Right atrium auricular region (tissue), 2 donors: ENCODE measurements around the gene ACSF2. TPM values are rescaled to one million over a fixed set of nuclear protein-coding genes. Genes with fewer than 3 reads are reported as not detected.
A peak's percentile ranks its signal among the peaks of the same experiment; 100 is the strongest.

ENCODE experiments used
- DNase-seq: peaks from one replicate; pipeline ENCODE4 v3.0.0-alpha.2; 2019; ENCODE audit warnings: low spot score
- H3K27ac ChIP-seq, 2 donors: fragments of 200-600 bp; sonication (generic); 1 replicate in 1 of 2; 2 replicates in 1 of 2; pipeline ENCODE4 v1.5.1; 2016 to 2019
- H3K27me3 ChIP-seq, 2 donors: fragments of 200-600 bp; sonication (generic); one replicate each; pipeline versions ENCODE4 v1.5.1 to v1.6.0; 2017 to 2019
- H3K36me3 ChIP-seq: fragments of 200-600 bp; sonication (generic); one replicate; pipeline ENCODE4 v1.5.1; 2016
- H3K4me1 ChIP-seq, 2 donors: fragments of 200-600 bp; sonication (generic); one replicate each; pipeline versions ENCODE4 v1.5.1 to v1.6.0; 2017 to 2019
- H3K4me3 ChIP-seq, 2 donors: fragments of 200-600 bp; sonication (generic); 1 replicate in 1 of 2; 2 replicates in 1 of 2; pipeline ENCODE4 v1.5.1; 2017 to 2019; ENCODE audit warnings: mild to moderate bottlenecking in 1 of 2, moderate library complexity in 1 of 2
- H3K9me3 ChIP-seq, 2 donors: fragments of 200-600 bp; sonication (generic); one replicate each; pipeline ENCODE4 v1.5.1; 2019
- CTCF ChIP-seq, 2 donors: fragments of 200-600 bp; sonication (generic); IDR thresholded peaks; one replicate each; pipeline ENCODE4 v1.5.1; 2019; ENCODE audit warnings: antibody characterized with exemption in 2 of 2
- total RNA-seq, 2 donors: library from RNA; depleted of rRNA; stranded (reverse); fragments of >200 nt; gene quantifications; one replicate each; pipeline ENCODE4 v1.1.0, GENCODE V29; 2016

Gene ACSF2, protein sequence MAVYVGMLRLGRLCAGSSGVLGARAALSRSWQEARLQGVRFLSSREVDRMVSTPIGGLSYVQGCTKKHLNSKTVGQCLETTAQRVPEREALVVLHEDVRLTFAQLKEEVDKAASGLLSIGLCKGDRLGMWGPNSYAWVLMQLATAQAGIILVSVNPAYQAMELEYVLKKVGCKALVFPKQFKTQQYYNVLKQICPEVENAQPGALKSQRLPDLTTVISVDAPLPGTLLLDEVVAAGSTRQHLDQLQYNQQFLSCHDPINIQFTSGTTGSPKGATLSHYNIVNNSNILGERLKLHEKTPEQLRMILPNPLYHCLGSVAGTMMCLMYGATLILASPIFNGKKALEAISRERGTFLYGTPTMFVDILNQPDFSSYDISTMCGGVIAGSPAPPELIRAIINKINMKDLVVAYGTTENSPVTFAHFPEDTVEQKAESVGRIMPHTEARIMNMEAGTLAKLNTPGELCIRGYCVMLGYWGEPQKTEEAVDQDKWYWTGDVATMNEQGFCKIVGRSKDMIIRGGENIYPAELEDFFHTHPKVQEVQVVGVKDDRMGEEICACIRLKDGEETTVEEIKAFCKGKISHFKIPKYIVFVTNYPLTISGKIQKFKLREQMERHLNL
- total RNA-seq, result 10 to 100 TPM; 22.2 to 42.6 TPM

GRCh38 chr17:50425682-50426471 is at the start of gene ACSF2:
ACSF2 (plus strand) TSS chr17:50426218; CDS start chr17:50426262, 44 bp downstream.
- no peaks in the 10 kb centered on the region for H3K27me3 ChIP-seq
- peak within 1 kb of the TSS; percentile 86 to 92 for H3K27ac ChIP-seq
- H3K9me3 ChIP-seq, result no peaks in the 10 kb centered on the region
- peaks cover 0 to 48% of the 10 kb centered on the region in 2 donors for H3K4me1 ChIP-seq
- H3K4me3 ChIP-seq, result peak within 1 kb of the TSS; percentile 58 to 75
- peak; percentile 78 for DNase-seq
- H3K36me3 ChIP-seq, result no peaks in the 10 kb centered on the region
- TF ChIP-seq CTCF (IDR thresholded peaks at IDR 0.05), result no peak

- DNase-seq, result no peak
- Histone ChIP-seq H3K36me3 (peaks cover 28% of the 10 kb centered on the region), H3K27me3 (no peaks in the 10 kb centered on the region), H3K27ac (no peak overlapping the region), H3K4me3 (no peak overlapping the region), H3K9me3 (no peaks in the 10 kb centered on the region), H3K4me1 (peaks cover 0 to 4% of the 10 kb centered on the region in 2 donors)
- TF ChIP-seq CTCF (IDR thresholded peaks at IDR 0.05), result no peak
Observed at GRCh38 chr17:50379351-50380132, 46.5 kb upstream of the ACSF2 start.

- H3K27ac ChIP-seq, result no peak overlapping the region
- peaks cover 39% of the 10 kb centered on the region for H3K36me3 ChIP-seq
- H3K9me3 ChIP-seq, result no peaks in the 10 kb centered on the region
- peaks cover 0 to 4% of the 10 kb centered on the region in 2 donors for H3K4me1 ChIP-seq
- TF ChIP-seq CTCF (IDR thresholded peaks at IDR 0.05), result peak in 1 of 2 donors; percentile 17
- no peak overlapping the region for H3K4me3 ChIP-seq
- no peak for DNase-seq
- no peaks in the 10 kb centered on the region for H3K27me3 ChIP-seq
Observed at GRCh38 chr17:50380369-50381259, 45.4 kb upstream of the ACSF2 start.

DNA sequence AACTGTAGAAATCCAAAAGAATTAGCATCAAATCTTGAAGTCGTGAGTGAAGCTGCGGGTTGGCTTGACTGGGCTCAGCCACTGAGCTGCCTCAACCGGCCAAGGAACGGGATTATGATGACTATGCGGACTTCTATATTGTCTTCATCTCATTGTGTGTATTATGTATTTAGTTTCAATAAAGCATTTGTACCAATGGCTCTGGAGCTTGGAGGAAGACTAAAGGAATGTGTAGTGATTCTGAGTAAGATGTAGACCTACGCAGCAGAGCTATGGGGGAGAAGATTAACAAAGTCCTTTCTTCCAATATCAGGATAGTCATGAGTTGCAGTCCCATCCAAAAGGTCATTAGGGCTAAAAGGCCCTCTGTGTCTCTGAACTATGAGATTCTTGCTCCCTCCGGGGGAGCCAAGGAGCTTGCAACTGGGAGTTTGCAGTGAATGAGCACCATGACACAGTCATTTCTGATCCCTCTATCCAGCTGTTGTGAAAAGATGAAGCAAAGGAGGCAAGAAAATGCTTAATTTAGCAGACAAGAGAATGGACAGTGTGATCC is 44.7 kb upstream of the ACSF2 start:
- Histone ChIP-seq H3K27me3 (no peaks in the 10 kb centered on the region), H3K27ac (no peak overlapping the region), H3K9me3 (no peaks in the 10 kb centered on the region), H3K36me3 (peaks cover 46% of the 10 kb centered on the region), H3K4me3 (no peak overlapping the region), H3K4me1 (peaks cover 0 to 4% of the 10 kb centered on the region in 2 donors)
- no peak for DNase-seq
- TF ChIP-seq CTCF (IDR thresholded peaks at IDR 0.05), result no peak
